ENCODE measurements around the gene NAXD.

GRCh38 chr13:110651726-110652230 is 36.4 kb downstream of the NAXD start:
- no peak for TF ChIP-seq CTCF (conservative IDR thresholded peaks at IDR 0.05; ENCODE audit: low read length)
- TF ChIP-seq EZH2phosphoT487 (IDR thresholded peaks at IDR 0.05; ENCODE audit: borderline replicate concordance, low read depth, low read length) = no peak
